COLO829 (cell line): ENCODE data around the gene CACNA1E.
A peak's percentile ranks its signal among the peaks of the same experiment; 100 is the strongest.
"Not testable (repeated sequence)": the region's sequence is repeated elsewhere in the genome, so short reads cannot be mapped to it uniquely, and the experiment has no call there.

ENCODE experiments used
- DNase-seq: peaks from one replicate; pipeline ENCODE4 v3.0.0; 2012; ENCODE audit warnings: low spot score

CACNA1E gene

DNA sequence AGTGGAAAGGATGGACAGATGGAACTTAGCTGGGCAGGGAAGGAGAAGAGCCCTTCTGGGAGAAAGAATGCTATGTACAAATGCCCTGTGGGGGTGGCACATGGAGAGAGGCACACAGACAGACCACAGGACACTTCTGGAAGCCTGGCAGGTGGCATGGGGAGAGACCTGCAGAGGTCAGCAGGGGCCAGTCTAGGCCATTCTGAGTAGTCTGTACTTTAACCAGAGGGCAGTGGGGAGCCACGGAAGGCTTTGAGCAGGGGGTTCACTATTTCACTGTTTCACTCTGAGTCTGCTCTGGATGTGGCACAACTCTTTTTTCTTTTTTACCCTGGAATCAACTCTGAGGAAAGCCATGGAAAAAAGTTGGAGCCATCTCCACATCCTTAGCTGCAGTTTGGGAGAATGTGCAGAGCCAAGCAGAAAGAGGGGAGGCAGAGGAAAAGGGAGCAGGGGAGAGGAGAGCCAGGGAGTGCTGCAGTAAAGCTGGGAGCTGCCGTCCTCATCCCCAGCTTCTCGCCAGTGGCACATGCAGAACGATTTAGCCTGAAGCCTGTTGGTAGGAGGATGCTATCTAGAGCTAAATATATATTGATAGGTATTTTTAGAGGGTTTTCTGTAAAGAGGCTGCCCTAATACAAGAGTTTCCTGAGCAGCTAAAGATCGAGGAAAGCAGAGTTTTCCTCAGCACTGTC lies 34.0 kb downstream of the CACNA1E start:
- no peak for DNase-seq

DNA sequence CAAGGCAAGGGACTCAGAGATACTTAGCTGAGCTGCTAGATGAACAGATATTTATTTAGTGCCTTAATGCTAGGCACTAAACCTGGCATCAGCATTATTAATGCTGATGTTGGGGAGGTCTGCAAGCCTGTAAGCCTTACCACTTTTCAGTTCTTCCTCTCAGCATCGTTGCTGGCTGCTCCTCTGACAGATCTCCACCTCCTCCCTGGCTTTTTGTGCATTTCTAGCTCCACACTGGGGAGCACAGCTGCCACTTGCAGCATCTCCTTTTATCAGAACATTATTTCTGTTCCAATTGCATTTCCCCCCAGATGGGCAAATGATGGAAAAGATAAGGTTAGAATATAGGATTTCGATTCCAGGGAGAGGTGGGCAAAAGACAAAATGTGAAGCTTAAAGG lies 34.8 kb downstream of the CACNA1E start:
- no peak for DNase-seq

DNA sequence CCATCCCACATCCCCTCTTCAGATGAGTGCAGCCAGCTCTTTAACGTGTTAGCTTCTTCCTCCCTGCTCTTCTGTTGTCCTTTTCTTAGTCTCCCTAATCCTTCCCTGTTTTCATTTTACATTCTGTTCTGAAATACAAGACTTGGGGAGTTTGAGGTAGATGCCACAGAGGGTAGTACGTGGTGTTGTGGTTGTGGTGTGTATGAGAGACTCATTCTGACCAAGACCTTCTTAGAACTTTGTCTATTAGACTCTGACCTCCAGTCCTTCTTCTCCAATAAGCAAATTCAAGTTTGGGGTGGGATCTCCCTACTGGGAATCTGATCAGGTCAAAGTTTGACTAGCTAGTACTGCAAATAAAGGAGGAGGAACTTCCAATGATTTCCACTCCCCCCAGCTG lies 39.5 kb downstream of the CACNA1E start:
- no peak for DNase-seq

DNA sequence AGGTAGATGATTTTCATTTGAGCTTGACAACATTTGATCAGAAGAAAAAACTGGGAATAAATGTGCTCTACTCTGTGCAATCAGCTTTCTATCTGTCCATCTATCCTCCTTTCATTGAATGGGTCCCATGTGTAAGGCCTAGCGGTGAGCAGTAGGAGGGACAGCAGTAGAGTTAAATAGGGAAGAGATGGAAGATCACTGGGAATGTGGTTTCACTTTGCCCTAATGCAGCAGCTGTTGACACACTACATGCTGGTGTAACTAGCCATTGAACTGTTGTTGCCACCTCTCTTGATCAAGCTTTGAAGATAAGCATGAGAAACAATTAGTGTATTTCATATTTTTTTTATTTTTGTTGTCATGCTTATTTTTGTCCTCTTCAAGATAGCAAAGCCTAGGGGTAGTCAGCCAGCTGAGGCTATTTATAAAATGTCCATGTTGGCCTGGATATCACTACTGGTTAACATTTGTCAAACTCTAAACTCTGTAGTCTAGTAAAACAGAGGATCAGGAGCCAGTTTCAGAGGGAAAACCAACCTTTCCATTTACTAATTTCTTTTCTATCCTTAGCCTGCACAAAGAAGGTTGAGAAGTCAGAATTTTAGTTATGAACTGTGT lies 41.9 kb downstream of the CACNA1E start:
- no peak for DNase-seq

DNA sequence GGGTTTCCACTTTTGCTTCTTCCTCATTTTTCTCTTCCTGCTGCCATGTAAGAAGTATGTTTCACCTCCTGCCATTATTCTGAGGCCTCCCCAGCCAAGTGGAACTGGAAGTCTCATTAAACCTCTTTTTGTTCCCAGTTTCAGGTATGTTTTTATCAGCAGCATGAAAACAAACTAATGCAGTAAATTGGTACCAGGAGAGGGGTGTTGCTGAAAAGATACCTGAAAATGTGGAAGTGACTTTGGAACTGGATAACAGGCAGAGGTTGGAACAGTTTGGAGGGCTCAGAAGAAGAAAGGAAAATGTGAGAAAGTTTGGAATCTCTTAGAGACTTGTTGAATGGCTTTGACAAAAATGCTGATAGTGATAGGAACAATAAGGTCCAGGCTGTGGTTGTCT lies 44.9 kb downstream of the CACNA1E start:
- DNase-seq: not testable (repeated sequence)

DNA sequence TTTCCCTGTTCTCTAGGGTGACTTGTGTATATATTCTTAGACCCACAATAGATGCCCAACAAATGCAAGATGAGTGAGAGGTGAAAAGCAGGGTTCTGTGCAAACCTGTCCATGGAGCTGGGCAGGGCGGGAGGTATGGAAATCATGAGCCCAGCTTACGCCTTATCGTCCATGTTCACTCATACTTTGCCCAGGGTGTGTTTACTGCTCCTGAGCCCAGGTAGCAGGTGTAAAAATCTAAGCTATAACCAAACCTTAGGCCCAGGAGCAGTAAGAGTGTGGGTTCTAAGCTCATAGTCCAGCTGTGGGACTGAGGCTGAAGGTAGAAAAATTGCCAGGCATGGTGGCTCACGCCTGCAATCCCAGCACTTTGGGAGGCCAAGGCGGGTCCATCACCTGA lies 48.1 kb downstream of the CACNA1E start:
- DNase-seq: no peak

DNA sequence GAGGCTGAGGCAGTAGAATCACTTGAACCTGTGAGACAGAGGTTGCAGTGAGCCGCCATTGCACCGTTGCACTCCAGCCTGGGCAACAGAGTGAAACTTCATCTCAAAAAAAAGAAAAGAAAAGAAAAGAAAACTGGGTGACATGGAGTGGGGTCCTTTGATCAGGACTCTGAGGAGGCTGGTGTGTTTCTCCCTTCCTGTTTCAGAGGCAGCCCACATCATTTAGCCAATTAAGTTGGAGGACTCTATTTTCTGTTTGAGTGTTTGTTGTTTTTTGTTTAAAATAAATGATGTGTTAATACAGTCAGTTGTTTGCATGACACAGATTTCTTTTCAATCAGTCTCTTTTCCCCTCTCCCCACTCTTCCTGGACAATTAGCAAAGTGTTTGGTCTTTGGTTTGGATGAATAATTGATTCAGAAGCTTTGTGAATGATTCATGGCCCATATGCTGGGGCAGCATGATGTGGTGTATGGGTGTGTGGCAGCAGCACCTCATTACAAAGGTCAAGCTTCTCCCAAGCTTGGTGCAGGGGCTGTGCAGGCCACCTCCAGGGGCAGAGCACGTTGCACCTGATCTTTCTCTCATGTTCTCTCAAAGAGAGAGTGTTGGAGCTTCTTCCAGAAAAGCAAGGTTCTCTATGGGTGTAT lies 48.8 kb downstream of the CACNA1E start:
- no peak for DNase-seq

DNA sequence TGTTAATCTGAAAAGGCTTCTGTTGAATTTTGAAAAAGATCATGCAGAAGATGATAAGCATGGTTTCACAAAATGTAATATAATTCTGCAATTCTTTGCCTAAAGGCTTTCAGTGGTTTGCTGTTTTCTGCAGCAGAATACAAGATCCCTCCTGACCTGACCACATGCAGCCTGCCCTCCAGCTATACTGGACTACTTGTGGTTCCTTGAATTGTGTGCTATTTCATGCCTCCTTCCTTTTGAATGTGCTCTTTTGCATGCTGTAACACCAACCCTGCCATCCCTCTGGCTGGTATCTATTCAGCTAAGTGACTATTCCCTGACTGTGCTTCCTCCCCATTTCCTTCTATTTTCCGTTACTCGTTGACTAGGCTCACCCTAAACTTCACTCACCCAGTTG lies 55.5 kb downstream of the CACNA1E start:
- peak; percentile 49 for DNase-seq

DNA sequence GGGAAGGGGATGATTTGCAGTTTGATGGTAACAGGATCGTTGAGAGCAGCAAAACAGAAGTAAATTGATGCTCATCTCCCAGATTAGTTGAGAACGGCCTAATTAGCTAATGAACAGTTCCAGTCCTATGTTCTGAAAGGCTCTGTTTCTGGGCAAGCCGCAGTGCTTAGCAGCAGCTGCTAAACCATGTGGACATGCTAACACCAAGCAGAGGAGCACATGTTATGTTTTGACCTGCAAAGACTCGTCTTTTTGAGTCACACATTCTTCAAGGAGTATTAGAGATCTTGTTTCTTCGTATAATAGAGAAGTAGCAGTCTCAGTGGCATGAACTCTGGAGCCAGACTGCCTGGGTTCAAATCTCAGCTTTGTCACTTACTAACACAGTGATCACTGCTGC lies 58.1 kb downstream of the CACNA1E start:
- no peak for DNase-seq

DNA sequence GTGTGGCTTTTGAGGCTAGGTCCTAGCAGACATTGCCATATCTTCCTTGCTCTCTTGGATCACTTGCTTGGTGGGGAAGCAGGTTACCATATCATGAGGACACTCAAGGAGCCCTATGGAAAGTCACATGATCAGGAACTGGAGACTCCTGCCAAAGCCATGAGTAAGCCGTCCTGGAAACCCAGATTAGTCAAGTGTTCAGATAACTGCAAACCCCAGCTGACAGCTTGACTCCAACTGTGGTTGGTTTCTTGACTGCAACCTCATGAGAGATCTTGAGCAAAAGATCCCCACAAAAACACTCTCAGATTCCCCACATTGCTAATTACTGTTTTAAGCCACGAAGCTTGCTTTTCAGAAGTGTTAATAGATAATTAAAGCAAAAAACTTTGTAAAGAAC lies 58.6 kb downstream of the CACNA1E start:
- no peak for DNase-seq

DNA sequence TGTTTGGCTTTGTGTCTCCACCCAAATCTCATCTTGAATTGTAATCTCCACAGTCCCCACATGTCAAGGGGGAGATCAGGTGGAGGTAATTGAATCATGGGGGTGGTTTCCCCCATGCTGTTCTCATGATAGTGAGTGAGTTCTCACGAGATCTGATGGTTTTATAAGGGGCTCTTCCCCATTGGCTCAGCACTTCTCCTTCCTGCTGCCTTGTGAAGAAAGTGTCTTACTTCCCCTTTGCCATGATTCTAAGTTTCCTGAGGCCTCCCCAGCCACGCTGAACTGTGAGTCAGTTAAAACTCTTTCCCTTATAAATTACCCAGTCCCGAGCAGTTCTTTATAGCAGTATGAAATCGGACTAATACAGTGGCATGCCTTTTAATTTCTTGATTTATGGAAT lies 59.1 kb downstream of the CACNA1E start:
- not testable (repeated sequence) for DNase-seq

DNA sequence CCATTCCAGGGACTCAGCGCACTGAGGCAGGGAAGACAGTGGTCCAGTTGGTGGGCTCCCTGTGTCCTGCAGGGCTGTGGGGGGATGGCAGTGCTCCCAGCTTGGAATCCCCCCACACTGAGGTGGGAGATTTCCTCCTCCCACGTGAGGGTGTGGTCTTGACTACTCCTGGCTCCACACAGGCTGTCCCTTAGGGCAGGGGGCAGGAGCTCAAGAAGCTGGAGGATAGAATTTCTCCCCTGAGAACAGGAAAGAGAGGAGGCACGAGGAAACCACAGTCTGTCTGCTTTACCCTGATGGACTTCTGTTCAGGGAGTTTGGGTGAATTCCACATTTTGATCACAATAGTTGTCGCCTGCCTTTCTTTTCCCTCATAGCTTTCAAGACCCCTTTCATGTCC lies 62.1 kb downstream of the CACNA1E start:
- DNase-seq: no peak

DNA sequence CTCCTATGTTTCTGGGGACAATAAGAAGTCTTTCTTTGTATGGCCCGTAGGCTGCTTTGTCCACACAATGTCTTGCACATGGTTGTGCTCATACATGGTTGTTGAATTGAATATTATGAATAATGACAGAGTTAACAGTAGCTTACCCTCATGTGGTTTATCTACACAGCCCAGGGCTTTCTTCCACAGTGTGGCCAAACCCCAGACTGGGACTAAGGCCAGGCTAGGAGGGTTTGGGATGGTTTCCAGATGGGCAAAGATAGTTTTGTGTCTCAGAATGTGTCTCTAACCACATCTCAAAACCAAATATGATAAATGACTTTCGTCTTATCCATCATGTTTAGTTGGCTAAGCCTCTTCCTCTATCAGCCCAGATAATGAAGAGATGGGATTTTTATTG lies 65.2 kb downstream of the CACNA1E start:
- DNase-seq: no peak

DNA sequence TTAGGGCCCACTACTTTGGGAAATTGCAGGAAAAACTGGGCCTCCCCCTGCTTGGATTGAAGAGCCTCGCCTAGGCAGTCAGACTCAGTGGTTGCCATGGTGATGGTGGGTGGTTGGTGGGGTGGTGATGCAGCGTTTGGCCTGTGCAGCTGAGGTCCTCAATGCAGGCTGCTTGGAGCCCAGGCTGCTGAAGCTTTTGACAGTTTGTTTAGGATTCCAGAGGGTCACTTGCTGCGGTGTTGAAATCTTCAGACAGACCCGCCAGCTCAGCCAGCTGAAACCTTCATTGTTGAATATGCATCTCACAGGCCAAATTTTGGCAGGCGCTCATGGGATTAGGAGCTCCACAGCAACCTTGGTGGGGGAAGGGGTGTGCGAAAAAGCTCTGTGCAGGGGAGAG lies 67.9 kb downstream of the CACNA1E start:
- no peak for DNase-seq

DNA sequence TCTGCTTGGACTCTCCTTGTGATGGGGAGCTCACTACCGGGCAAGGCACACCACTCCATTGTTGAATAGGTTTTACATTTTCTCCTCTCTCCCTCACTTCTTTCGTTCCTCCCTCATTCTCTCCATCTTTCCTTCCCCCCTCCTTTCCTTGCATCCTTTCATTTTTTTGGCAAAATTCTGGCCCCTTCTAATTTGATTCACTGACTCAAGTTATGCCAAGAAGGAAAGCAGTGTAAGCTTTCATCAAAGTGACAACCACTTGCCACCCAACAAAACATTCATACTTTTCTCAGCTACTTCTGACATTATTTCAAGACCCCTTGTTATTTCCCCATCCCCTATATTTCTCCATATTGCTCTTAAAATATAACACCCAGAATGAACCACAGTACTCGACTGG lies 68.4 kb downstream of the CACNA1E start:
- DNase-seq: no peak

DNA sequence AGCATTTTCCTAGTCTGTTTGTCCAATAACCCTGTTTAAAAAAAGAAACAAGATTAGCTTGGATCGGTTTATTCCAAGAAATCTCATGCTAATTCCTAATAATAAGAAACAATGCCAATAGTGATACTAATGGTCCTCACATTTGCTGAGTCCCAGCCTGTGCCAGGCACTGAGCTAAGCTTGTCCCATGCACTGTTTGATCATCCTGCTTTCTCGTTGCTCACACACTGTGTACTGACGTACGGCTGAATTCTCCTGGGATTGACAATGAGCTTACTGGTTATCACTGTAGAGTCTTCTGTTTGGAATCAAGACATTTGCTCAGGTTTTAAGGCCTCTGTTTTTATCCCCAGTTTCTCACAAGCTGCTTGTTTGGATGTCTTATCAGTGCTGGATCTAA lies 71.1 kb downstream of the CACNA1E start:
- no peak for DNase-seq

DNA sequence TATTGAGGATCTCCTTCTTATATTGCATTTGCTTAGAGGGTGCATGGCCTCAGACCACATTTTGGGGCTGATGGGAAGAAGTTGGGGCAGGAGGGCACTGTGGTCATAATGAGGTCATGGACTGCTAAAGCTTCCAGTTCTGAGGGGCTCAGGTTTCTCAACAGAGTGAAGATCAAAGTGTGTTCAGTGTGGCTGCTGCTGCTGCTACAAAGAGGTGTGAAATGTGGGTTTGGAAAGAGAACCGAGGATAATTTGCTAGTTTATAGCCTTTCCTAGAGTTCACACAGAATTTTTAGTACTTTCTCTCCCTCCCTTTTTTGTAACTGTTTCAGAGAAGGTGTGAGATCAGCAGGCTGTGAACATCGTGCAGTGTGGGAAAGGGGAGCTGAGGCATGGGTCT lies 73.3 kb downstream of the CACNA1E start:
- no peak for DNase-seq

DNA sequence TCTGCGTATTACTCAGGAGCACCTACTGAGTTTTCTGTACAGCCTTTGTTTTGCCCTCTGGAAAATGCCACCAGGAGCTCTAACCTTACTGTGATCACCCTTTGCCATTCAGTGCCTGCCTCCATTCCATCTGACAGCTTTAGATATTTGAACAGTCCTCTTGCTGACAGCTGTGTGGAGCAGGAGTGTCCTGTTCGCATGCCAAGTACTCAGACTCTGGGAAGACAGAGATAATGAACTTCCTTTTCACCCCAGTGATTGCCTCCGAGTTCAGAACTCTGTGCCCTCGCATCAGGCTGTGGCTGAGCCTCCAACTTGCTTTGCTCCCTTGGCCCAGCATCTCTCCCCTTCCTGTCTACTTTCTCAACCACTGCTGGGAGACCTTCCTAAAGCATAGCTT lies 74.0 kb downstream of the CACNA1E start:
- no peak for DNase-seq

DNA sequence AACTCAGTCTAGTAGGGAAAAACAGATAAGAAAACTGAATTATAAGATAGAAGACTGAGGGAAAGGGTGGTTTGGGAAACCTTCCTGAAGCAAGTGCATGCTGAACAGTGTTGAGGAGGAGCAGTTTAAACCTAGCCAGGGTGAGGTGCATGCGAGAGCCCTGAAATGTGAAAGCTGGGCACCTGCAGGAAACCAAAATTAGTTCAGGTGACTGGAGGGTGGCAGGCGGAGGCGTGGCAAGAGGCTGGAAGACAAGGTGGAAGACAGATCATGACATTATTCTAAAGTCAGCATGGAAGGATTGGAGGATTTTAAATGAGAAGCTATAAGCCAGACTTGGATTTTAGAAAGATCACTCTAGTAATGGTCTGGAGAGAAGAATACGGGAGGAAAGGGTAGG lies 75.1 kb downstream of the CACNA1E start:
- no peak for DNase-seq

DNA sequence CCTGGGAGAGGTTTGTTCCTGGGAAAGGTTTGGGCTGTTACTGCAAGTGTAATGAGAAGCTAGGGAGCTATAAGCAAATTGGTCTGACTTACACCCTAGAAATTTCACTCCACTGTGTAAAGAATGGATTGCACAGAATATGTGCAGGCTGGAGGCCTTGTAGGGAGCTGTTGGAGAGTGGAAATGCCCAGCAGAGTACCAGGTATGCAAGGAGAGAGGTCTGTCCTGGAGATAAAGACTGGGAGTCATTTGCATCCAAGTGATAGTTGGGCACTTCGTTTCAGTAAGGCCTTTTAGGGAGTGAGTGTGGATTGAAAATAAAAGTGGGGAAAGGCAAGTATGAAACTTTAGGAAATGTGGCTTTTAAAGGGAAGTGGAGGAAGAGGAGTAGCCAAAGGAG lies 75.8 kb downstream of the CACNA1E start:
- no peak for DNase-seq

DNA sequence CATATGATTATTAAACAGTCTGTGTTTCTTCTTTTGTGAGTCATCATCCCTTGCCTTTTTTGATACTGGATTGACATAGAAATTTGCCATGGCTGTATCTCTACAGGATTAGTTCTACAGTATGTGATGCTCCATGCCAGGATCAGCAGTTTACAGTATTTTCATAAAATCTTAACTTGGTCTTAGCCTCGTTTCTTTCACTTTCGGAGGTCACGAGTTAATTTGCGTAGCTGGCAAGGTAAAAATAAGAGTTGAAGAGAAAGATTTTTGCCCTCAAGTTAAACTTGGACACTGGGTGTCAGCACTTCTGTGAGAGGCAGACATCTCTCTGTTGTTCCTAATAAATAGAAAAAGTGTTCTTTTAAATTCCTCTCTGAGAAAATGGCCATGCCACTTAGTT lies 79.1 kb downstream of the CACNA1E start:
- DNase-seq: no peak

DNA sequence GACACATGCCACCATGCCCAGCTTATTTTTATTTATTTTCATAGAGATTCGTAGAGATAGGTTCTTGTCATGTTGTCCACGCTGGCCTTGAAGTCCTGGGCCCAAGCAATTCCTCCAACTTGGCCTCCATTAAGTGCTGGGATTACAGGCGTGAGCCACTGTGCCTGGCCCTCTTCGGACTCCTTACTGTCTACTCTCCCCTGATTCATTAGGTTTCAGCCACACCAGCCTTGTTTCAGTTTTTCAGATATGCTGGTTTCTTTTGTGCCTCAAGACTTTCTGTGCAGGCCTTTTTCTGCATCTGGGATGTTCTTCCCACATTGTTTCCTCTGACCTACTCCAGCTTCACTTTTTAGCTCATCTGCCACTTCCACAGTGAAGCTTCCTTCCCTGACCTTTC lies 85.4 kb downstream of the CACNA1E start:
- no peak for DNase-seq

DNA sequence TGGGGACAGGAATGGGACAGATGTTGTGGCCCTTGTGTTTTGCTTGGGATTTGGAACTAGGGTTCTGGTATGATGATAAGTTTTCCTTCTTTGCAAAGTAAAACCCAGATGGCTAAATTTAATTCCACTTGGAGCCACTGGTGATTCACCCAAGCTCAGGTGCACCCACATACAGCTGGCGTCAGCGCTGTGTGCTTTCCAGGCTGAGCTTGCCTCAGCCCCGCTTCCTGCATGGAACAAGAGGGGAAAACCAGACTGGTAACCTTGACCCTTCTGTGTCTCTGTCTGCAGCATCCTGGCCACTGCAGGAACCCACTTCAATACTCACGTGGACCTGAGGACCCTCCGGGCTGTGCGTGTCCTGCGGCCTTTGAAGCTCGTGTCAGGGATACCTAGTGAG lies 94.2 kb downstream of the CACNA1E start:
- DNase-seq: no peak

DNA sequence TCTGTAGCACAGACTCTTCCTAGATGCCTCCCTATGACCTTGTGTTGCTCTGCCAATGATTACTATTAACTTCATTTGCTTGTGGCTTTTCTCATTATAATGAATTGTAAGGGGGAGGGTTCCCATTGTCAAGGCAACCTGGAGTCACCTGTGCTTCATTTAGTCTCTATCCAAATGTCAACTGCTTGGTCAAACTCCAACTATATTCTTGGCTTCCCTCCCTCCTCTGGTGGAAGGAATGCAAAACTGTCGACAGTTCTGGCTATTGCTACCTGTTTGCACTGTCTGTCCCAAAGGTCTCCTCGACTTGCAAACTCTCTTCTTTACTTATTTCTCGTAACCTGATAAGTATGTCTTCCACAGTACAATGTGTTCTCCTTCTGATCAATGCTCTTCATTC lies 100.3 kb downstream of the CACNA1E start:
- no peak for DNase-seq
